B cell (primary cell): ENCODE data around the gene TRIP11. TPM values are rescaled to one million over a fixed set of nuclear protein-coding genes. Genes with fewer than 3 reads are reported as not detected.

Experiments
- ATAC-seq: fragments of 200-7000 bp; cut with Tn5 transposase; one replicate; pipeline ENCODE4 v1.10.0; 2021; ENCODE audit warnings: low read depth, mild to moderate bottlenecking, moderate number of reproducible peaks, moderate library complexity
- CTCF ChIA-PET: fragments of 350-600 bp; sonication (Branson Sonifier 250); formaldehyde crosslinking; loops from one replicate; lab custom pipeline; 2021; ENCODE audit warnings: antibody characterized with exemption, inconsistent platforms; lab: Charles Lee
- POLR2A ChIA-PET: fragments of 350-600 bp; sonication (Branson Sonifier 250); formaldehyde crosslinking; loops from one replicate; lab custom pipeline; 2021; ENCODE audit warnings: antibody characterized with exemption; lab: Charles Lee
- DNase-seq: peaks from one replicate; pipeline ENCODE4 v3.0.0; 2013
- H2AFZ ChIP-seq: 2 replicates; pipeline ENCODE4 v1.6.1; 2012; ENCODE audit warnings: mild to moderate bottlenecking, low read depth, low read length; ENCODE audit not compliant: insufficient read depth, poor library complexity, severe bottlenecking
- H3K27ac ChIP-seq, 2 donors: 1 replicate in 1 of 2; 2 replicates in 1 of 2; pipeline ENCODE4 v1.5.1; 2012 to 2013; ENCODE audit warnings: low read length in 2 of 2, mild to moderate bottlenecking in 2 of 2, moderate library complexity in 1 of 2
- H3K27me3 ChIP-seq, 4 experiments: fragments of 200-600 bp in 1 of 4; sonication (generic) in 1 of 4; replicated peaks in 1 of 4; 1 replicate in 2 of 4; 2 replicates in 2 of 4; pipeline versions ENCODE4 v1.6.1 to v1.7.0; 2013 to 2016; ENCODE audit warnings: low read length in 3 of 4, mild to moderate bottlenecking in 2 of 4, mixed read lengths in 1 of 4, moderate library complexity in 1 of 4; ENCODE audit not compliant: insufficient read depth in 4 of 4, control insufficient read depth in 3 of 4; ENCODE audit errors: control extremely low read depth in 1 of 4
- H3K36me3 ChIP-seq, 2 experiments: replicated peaks in 1 of 2; 1 replicate in 1 of 2; 2 replicates in 1 of 2; pipeline versions ENCODE4 v1.6.1 to v1.7.1; 2013; ENCODE audit warnings: low read length in 1 of 2; ENCODE audit not compliant: insufficient read depth in 2 of 2, control insufficient read depth in 1 of 2; ENCODE audit errors: control extremely low read depth in 1 of 2, extremely low read depth in 1 of 2
- H3K4me1 ChIP-seq, 2 donors: fragments of 200-600 bp in 1 of 2; sonication (generic) in 1 of 2; 1 replicate in 1 of 2; 2 replicates in 1 of 2; pipeline versions ENCODE4 v1.5.1 to v1.6.1; 2013 to 2017; ENCODE audit warnings: low read length in 2 of 2; ENCODE audit not compliant: control insufficient read depth in 2 of 2, insufficient read depth in 2 of 2
- H3K4me2 ChIP-seq: replicated peaks from 2 replicates; pipeline ENCODE3; 2012; ENCODE audit warnings: mild to moderate bottlenecking, low read depth, low read length; ENCODE audit not compliant: poor library complexity, severe bottlenecking
- H3K4me3 ChIP-seq, 5 experiments: fragments of 200-600 bp in 1 of 5; sonication (generic) in 1 of 5; 1 replicate in 3 of 5; 2 replicates in 2 of 5; pipeline versions ENCODE4 v1.5.1 to v1.7.0; 2011 to 2016; ENCODE audit warnings: low read length in 4 of 5, mild to moderate bottlenecking in 4 of 5, low read depth in 2 of 5, control low read depth in 1 of 5, moderate library complexity in 1 of 5; ENCODE audit not compliant: insufficient read depth in 1 of 5; ENCODE audit errors: control extremely low read depth in 1 of 5, extremely low read depth in 1 of 5
- H3K79me2 ChIP-seq: fragments of 200-600 bp; sonication (generic); one replicate; pipeline ENCODE4 v1.6.0; 2016; ENCODE audit warnings: low read length; ENCODE audit not compliant: control insufficient read depth, insufficient read depth
- H3K9ac ChIP-seq: fragments of 200-600 bp; sonication (generic); 2 replicates; pipeline ENCODE4 v1.6.1; 2017; ENCODE audit warnings: mild to moderate bottlenecking, low read length, moderate library complexity
- H3K9me3 ChIP-seq, 3 donors: one replicate each; pipeline versions ENCODE4 v1.6.1 to v1.7.1; 2013; ENCODE audit warnings: low read length in 2 of 3; ENCODE audit not compliant: control insufficient read depth in 2 of 3, insufficient read depth in 1 of 3; ENCODE audit errors: control extremely low read depth in 1 of 3
- H4K20me1 ChIP-seq: 2 replicates; pipeline ENCODE4 v1.6.0; 2012; ENCODE audit warnings: mild to moderate bottlenecking, low read length; ENCODE audit not compliant: insufficient read depth, control insufficient read depth, poor library complexity, severe bottlenecking
- H3K27ac Mint-ChIP-seq: one replicate; pipeline ENCODE4 v1.8.0; 2021; ENCODE audit warnings: mixed read lengths
- H3K27me3 Mint-ChIP-seq: one replicate; pipeline ENCODE4 v1.8.0; 2021; ENCODE audit warnings: mixed read lengths
- H3K4me1 Mint-ChIP-seq: one replicate; pipeline ENCODE4 v1.8.0; 2021; ENCODE audit warnings: mixed read lengths
- H3K4me3 Mint-ChIP-seq: one replicate; pipeline ENCODE4 v1.8.0; 2021; ENCODE audit warnings: mixed read lengths
- H3K9me3 Mint-ChIP-seq: one replicate; pipeline ENCODE4 v1.8.0; 2022; ENCODE audit warnings: mixed read lengths; ENCODE audit not compliant: insufficient read depth
- CTCF ChIP-seq: fragments of 200-600 bp; IDR thresholded peaks from one replicate; pipeline ENCODE4 v1.8.0; 2022; ENCODE audit warnings: antibody characterized with exemption, mild to moderate bottlenecking
- EZH2 ChIP-seq: IDR thresholded peaks from 2 replicates; pipeline ENCODE4 v1.6.1; 2012; ENCODE audit warnings: borderline replicate concordance, low read depth, mild to moderate bottlenecking, moderate library complexity, low read length; ENCODE audit not compliant: insufficient read depth, poor library complexity, severe bottlenecking
- WGBS: methylation state at CpG from one replicate; pipeline ENCODE4 v1.1.5; 2013; ENCODE audit warnings: missing lambda C conversion rate; ENCODE audit not compliant: insufficient coverage; 5-methylcytosine and 5-hydroxymethylcytosine counted together
- intact Hi-C: fragments of 100-400 bp; cut with micrococcal nuclease; formaldehyde crosslinking; loops from one replicate; pipeline ENCODE4 v1.10.0; 2022
- polyA plus RNA-seq: library from polyadenylated mRNA; depleted of rRNA; stranded (reverse); fragments of >200 nt; gene quantifications from 2 replicates; pipeline ENCODE4 v1.2.3, GENCODE V29; 2012
- total RNA-seq, 2 donors: library from RNA; stranded (reverse); fragments of 120-200 nt in 1 of 2; gene quantifications; 1 replicate in 1 of 2; 2 replicates in 1 of 2; pipeline versions ENCODE4 v1.2.3 to v1.2.4, GENCODE V29; 2013 to 2022

The TRIP11 gene
- total and polyA plus RNA-seq, 2 donors (not counting 1 experiment from before 2014, with no cell fraction given): 6.4 to 62.2 TPM

DNA sequence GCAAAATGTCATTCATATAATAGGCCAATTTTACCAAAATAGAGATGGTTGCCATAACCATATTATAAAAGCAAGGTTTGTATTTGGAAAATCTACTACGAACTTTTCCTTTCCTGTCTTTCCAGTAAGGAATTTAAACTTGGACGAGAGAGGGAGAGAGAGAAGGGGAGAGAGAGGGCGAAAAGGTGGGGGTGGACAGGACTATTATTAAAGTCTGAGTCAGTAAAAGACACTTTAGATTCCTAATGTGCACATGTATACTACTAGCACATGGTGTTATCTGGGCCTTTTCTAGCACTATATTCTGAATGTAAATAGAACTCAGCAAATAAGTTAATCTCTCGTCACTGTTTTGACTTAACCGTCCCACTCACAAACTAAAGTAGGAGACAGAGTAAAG lies 62.0 kb downstream of the TRIP11 start:
- Histone ChIP-seq H3K9me3 (no peaks in the 10 kb centered on the region), H3K27me3 (no peaks in the 10 kb centered on the region), H3K4me1 (no peaks in the 10 kb centered on the region), H3K9ac (no peak overlapping the region), H2AFZ (no peak overlapping the region), H4K20me1 (no peaks in the 10 kb centered on the region), H3K79me2 (no peaks in the 10 kb centered on the region), H3K27ac (no peak overlapping the region), H3K4me2 (no peak overlapping the region), H3K4me3 (no peak overlapping the region), H3K36me3 (peaks cover 12 to 45% of the 10 kb centered on the region in 2 experiments)
- ATAC-seq (no peak), DNase-seq (no peak)
- 80% methylated on average over 2 of the region's 5 CpGs for WGBS
- POLR2A ChIA-PET: no interaction called here
- Mint-ChIP-seq H3K4me1 (no peaks in the 10 kb centered on the region), H3K27ac (no peak overlapping the region), H3K27me3 (no peaks in the 10 kb centered on the region), H3K9me3 (no peaks in the 10 kb centered on the region), H3K4me3 (no peak overlapping the region)
- intact Hi-C loops: no loop called here
- CTCF ChIA-PET: interaction anchor here (2.0 kb wide), 1 partner anchor 19 kb away, joined by 6 read pairs; no protein-coding TSS in a partner anchor
- no peak for TF ChIP-seq CTCF
- no peak for TF ChIP-seq EZH2

- Mint-ChIP-seq H3K4me1 (no peaks in the 10 kb centered on the region), H3K4me3 (no peak overlapping the region), H3K27ac (no peak overlapping the region), H3K27me3 (no peaks in the 10 kb centered on the region), H3K9me3 (no peaks in the 10 kb centered on the region)
- Histone ChIP-seq H3K27ac (no peak overlapping the region), H3K9me3 (no peaks in the 10 kb centered on the region), H3K4me2 (no peak overlapping the region), H3K27me3 (no peaks in the 10 kb centered on the region), H3K36me3 (peaks cover 10 to 56% of the 10 kb centered on the region in 2 experiments), H3K79me2 (no peaks in the 10 kb centered on the region), H2AFZ (no peak overlapping the region), H3K9ac (no peak overlapping the region), H3K4me3 (no peak overlapping the region), H4K20me1 (no peaks in the 10 kb centered on the region), H3K4me1 (no peaks in the 10 kb centered on the region)
- TF ChIP-seq EZH2 (no peak), CTCF (no peak)
- CTCF ChIA-PET: interaction anchor here (0.7 to 1.1 kb wide), 5 partner anchors 20 to 802 kb away, joined by 3 to 5 read pairs (median 3); no protein-coding TSS in a partner anchor
- POLR2A ChIA-PET: interaction anchor here (0.6 kb wide), 1 partner anchor 577 kb away, joined by 3 read pairs; no protein-coding TSS in a partner anchor
- intact Hi-C loops: no loop called here
- DNase-seq: no peak
- ATAC-seq: no peak
These were observed 64.1 kb downstream of the TRIP11 start for GRCh38 chr14:91975763-91976162.
